Transverse colon (tissue), 4 donors: Measurements from ENCODE around the gene HAPLN3. TPM values are rescaled to one million over a fixed set of nuclear protein-coding genes. Genes with fewer than 3 reads are reported as not detected.

Experiments
- DNase-seq: peaks from one replicate; pipeline ENCODE4 v3.0.0-alpha.2; 2019
- H3K27ac ChIP-seq, 4 donors: fragments of 200-600 bp; sonication (generic); 2 replicates each; pipeline ENCODE4 v1.5.1; 2016 to 2018; ENCODE audit warnings: inconsistent platforms in 4 of 4
- H3K27me3 ChIP-seq: fragments of 200-600 bp; sonication (generic); 2 replicates; pipeline ENCODE4 v1.5.1; 2017; ENCODE audit warnings: inconsistent platforms
- H3K36me3 ChIP-seq, 4 donors: fragments of 200-600 bp; sonication (generic); 2 replicates each; pipeline ENCODE4 v1.5.1; 2017 to 2019; ENCODE audit warnings: inconsistent platforms in 4 of 4
- H3K4me1 ChIP-seq, 4 donors: fragments of 200-600 bp; sonication (generic); 2 replicates each; pipeline ENCODE4 v1.5.1; 2017 to 2020; ENCODE audit warnings: inconsistent platforms in 4 of 4
- H3K4me3 ChIP-seq, 4 donors: fragments of 200-600 bp; sonication (generic); 1 replicate in 1 of 4; 2 replicates in 3 of 4; pipeline versions ENCODE4 v1.5.1 to v1.6.1; 2017 to 2019; ENCODE audit warnings: inconsistent platforms in 4 of 4
- H3K9me3 ChIP-seq, 2 donors: fragments of 200-600 bp; sonication (generic); 2 replicates each; pipeline ENCODE4 v1.5.1; 2017 to 2019; ENCODE audit warnings: inconsistent platforms in 2 of 2
- CTCF ChIP-seq, 5 experiments: fragments of 200-600 bp in 3 of 5; fragments of 450-650 bp in 2 of 5; sonication (generic) in 3 of 5; IDR thresholded peaks; 1 replicate in 2 of 5; 2 replicates in 3 of 5; pipeline ENCODE4 v1.5.1; 2016 to 2017; ENCODE audit warnings: antibody characterized with exemption in 5 of 5, inconsistent platforms in 3 of 5, mild to moderate bottlenecking in 2 of 5, moderate library complexity in 1 of 5
- EP300 ChIP-seq: sonication (generic); formaldehyde crosslinking; IDR thresholded peaks from one replicate; pipeline ENCODE4 v1.6.1; 2017; ENCODE audit warnings: antibody characterized with exemption, low read depth
- POLR2A ChIP-seq: fragments of 450-650 bp; IDR thresholded peaks from one replicate; pipeline ENCODE4 v1.6.1; 2016; ENCODE audit warnings: antibody characterized with exemption, mild to moderate bottlenecking, moderate library complexity
- POLR2AphosphoS5 ChIP-seq, 3 donors: sonication (generic); formaldehyde crosslinking; IDR thresholded peaks; one replicate each; pipeline ENCODE4 v1.6.1; 2016; ENCODE audit warnings: antibody characterized with exemption in 3 of 3
- WGBS, 2 donors: methylation state at CpG; one replicate each; pipeline ENCODE4 v1.1.5; 2018; ENCODE audit warnings: low coverage in 1 of 2; 5-methylcytosine and 5-hydroxymethylcytosine counted together
- in situ Hi-C, 4 donors: fragments of 200-750 bp; cut with MboI; loops; one replicate each; pipeline versions ENCODE4 v1.15.0 to v1.15.1; 2017; ENCODE audit warnings: low sequenced_read_pairs in 3 of 4, low pct_ligation_motif_present in 1 of 4, low pct_unique_long_range_greater_than_20kb in 1 of 4
- intact Hi-C: fragments of 100-400 bp; cut with DNase I; formaldehyde crosslinking; loops from one replicate; pipeline ENCODE4 v1.15.1; 2023; ENCODE audit warnings: low total_unique reads
- total RNA-seq, 4 donors: library from RNA; depleted of rRNA; stranded (reverse); fragments of >200 nt; gene quantifications; one replicate each; pipeline ENCODE4 v1.1.0, GENCODE V29; 2016

The HAPLN3 gene
- total RNA-seq, 4 donors from 2014 or later: 0.37 to 3.8 (median 2.7) TPM

- peak overlapping the region in 1 of 4 donors; percentile 36 for H3K27ac ChIP-seq
- peaks cover 0 to 14% (median 4%) of the 10 kb centered on the region in 4 donors for H3K4me1 ChIP-seq
- DNase-seq: no peak
- no peaks in the 10 kb centered on the region for H3K36me3 ChIP-seq
- no peak overlapping the region for H3K4me3 ChIP-seq
- no peaks in the 10 kb centered on the region for H3K27me3 ChIP-seq
- intact Hi-C loops (loop anchor here (5.0 to 10.0 kb wide), 2 partner anchors 107 to 265 kb away; no protein-coding TSS in a partner anchor), in situ Hi-C loops (loop anchor here (10.0 to 25.0 kb wide), 4 partner anchors 105 to 277 kb away; no protein-coding TSS in a partner anchor)
- H3K9me3 ChIP-seq: no peaks in the 10 kb centered on the region
- TF ChIP-seq POLR2AphosphoS5 (IDR thresholded peaks at IDR 0.05): no peak
- no peak for TF ChIP-seq POLR2A
- no peak for TF ChIP-seq EP300
- TF ChIP-seq CTCF (IDR thresholded peaks at IDR 0.05): no peak
- 77 to 80% methylated on average over 10 to 12 of the region's 12 CpGs for WGBS, 2 donors
Measured at GRCh38 chr15:88909956-88910831, 14.8 kb upstream of the HAPLN3 start.

GRCh38 chr15:88908697-88909621 lies 13.6 kb upstream of the HAPLN3 start:
- DNase-seq: no peak
- Histone ChIP-seq H3K4me1 (peaks cover 0 to 23% (median 8%) of the 10 kb centered on the region in 4 donors), H3K27me3 (no peaks in the 10 kb centered on the region), H3K36me3 (no peaks in the 10 kb centered on the region), H3K9me3 (no peaks in the 10 kb centered on the region), H3K27ac (no peak overlapping the region), H3K4me3 (no peak overlapping the region)
- WGBS, 2 donors: 80 to 90% methylated on average over 1 to 12 of the region's 16 CpGs
- in situ Hi-C loops: loop anchor here (10.0 to 25.0 kb wide), 4 partner anchors 106 to 278 kb away; no protein-coding TSS in a partner anchor
- intact Hi-C loops: loop anchor here (5.0 to 10.0 kb wide), 2 partner anchors 108 to 266 kb away; no protein-coding TSS in a partner anchor
- no peak for TF ChIP-seq POLR2AphosphoS5 (IDR thresholded peaks at IDR 0.05)
- no peak for TF ChIP-seq POLR2A
- no peak for TF ChIP-seq CTCF (IDR thresholded peaks at IDR 0.05)
- no peak for TF ChIP-seq EP300

GRCh38 chr15:88908123-88908522 lies 12.8 kb upstream of the HAPLN3 start:
- in situ Hi-C loops (loop anchor here (10.0 to 25.0 kb wide), 4 partner anchors 107 to 279 kb away; no protein-coding TSS in a partner anchor), intact Hi-C loops (loop anchor here (5.0 to 10.0 kb wide), 2 partner anchors 109 to 267 kb away; no protein-coding TSS in a partner anchor)
- no peaks in the 10 kb centered on the region for H3K27me3 ChIP-seq
- WGBS, 2 donors: 94% methylated on average over 12 of the region's 12 CpGs; no CpG with 5 or more reads in 1 of the 2 donors
- H3K36me3 ChIP-seq: no peaks in the 10 kb centered on the region
- TF ChIP-seq POLR2AphosphoS5 (IDR thresholded peaks at IDR 0.05) (no peak), EP300 (no peak), CTCF (IDR thresholded peaks at IDR 0.05) (no peak), POLR2A (no peak)
- H3K27ac ChIP-seq: no peak overlapping the region
- DNase-seq: no peak
- no peaks in the 10 kb centered on the region for H3K9me3 ChIP-seq
- H3K4me3 ChIP-seq: no peak overlapping the region
- H3K4me1 ChIP-seq: peaks cover 0 to 23% (median 6%) of the 10 kb centered on the region in 4 donors
